ENCODE measurements around the gene NTN1. TPM values are rescaled to one million over a fixed set of nuclear protein-coding genes. Genes with fewer than 3 reads are reported as not detected.
A peak's percentile ranks its signal among the peaks of the same experiment; 100 is the strongest.

The NTN1 gene
- total RNA-seq, 1 donor from 2014 or later = 0.45 TPM

GRCh38 chr17:9199571-9200551 lies 178.6 kb downstream of the NTN1 start:
- Mint-ChIP-seq H3K27me3 (ENCODE audit: insufficient read depth, low read depth) (peaks cover 20% of the 10 kb centered on the region), H3K27ac (no peak overlapping the region), H3K9me3 (peaks cover 23% of the 10 kb centered on the region), H3K4me1 (peaks cover 32% of the 10 kb centered on the region), H3K4me3 (no peak overlapping the region), H3K36me3 (no peaks in the 10 kb centered on the region)
- Histone ChIP-seq H3K36me3 (no peaks in the 10 kb centered on the region), H3K9ac (no peak overlapping the region), H4K20me1 (ENCODE audit: low read depth) (peaks cover 9% of the 10 kb centered on the region), H3K27me3 (peaks cover 42% of the 10 kb centered on the region), H3K4me1 (peaks cover 39% of the 10 kb centered on the region), H3K4me3 (peak overlapping the region; percentile 10), H3K9me3 (ENCODE audit: low read depth) (no peaks in the 10 kb centered on the region), H3K4me2 (peak overlapping the region; percentile 39), H3F3A (ENCODE audit: low read depth) (peaks cover 41% of the 10 kb centered on the region), H3K79me2 (ENCODE audit: low read depth) (no peaks in the 10 kb centered on the region), H3K27ac (no peak overlapping the region), H2AFZ (replicated peaks) (no peak overlapping the region)
- DNase-seq (ENCODE audit: low spot score) = peak; percentile 69
- TF ChIP-seq EZH2 (IDR thresholded peaks at IDR 0.05) (no peak), CTCF (IDR thresholded peaks at IDR 0.05) (no peak), EZH2phosphoT487 (IDR thresholded peaks at IDR 0.05) (no peak)

- no peaks in the 10 kb centered on the region for H3K9me3 ChIP-seq (ENCODE audit: low read depth)
- no peak overlapping the region for H2AFZ ChIP-seq (replicated peaks)
- H3K4me3 Mint-ChIP-seq = no peak overlapping the region
- peaks cover 14% of the 10 kb centered on the region for H4K20me1 ChIP-seq (ENCODE audit: low read depth)
- H3K27me3 Mint-ChIP-seq (ENCODE audit: insufficient read depth, low read depth) = peaks cover 23% of the 10 kb centered on the region
- H3K9me3 Mint-ChIP-seq = peaks cover 25% of the 10 kb centered on the region
- H3K27ac ChIP-seq = no peak overlapping the region
- no peaks in the 10 kb centered on the region for H3K79me2 ChIP-seq (ENCODE audit: low read depth)
- TF ChIP-seq CTCF (IDR thresholded peaks at IDR 0.05) = no peak
- no peak for TF ChIP-seq EZH2phosphoT487 (IDR thresholded peaks at IDR 0.05)
- no peak for TF ChIP-seq EZH2 (IDR thresholded peaks at IDR 0.05)
- peaks cover 52% of the 10 kb centered on the region for H3K27me3 ChIP-seq
- peak overlapping the region; percentile 39 for H3K4me2 ChIP-seq
- no peaks in the 10 kb centered on the region for H3K36me3 Mint-ChIP-seq
- DNase-seq (ENCODE audit: low spot score) = no peak
- H3K9ac ChIP-seq = no peak overlapping the region
- H3K4me1 ChIP-seq = peaks cover 33% of the 10 kb centered on the region
- peaks cover 32% of the 10 kb centered on the region for H3K4me1 Mint-ChIP-seq
- H3K27ac Mint-ChIP-seq = no peak overlapping the region
- no peaks in the 10 kb centered on the region for H3K36me3 ChIP-seq
- no peak overlapping the region for H3K4me3 ChIP-seq
- H3F3A ChIP-seq (ENCODE audit: low read depth) = peaks cover 33% of the 10 kb centered on the region
Observed at GRCh38 chr17:9200699-9201359, 179.5 kb downstream of the NTN1 start.

GRCh38 chr17:9202532-9202931 lies 181.2 kb downstream of the NTN1 start:
- Histone ChIP-seq H3K9ac (no peak overlapping the region), H3K27me3 (peaks cover 64% of the 10 kb centered on the region), H3K9me3 (ENCODE audit: low read depth) (no peaks in the 10 kb centered on the region), H3K4me2 (no peak overlapping the region), H3F3A (ENCODE audit: low read depth) (peaks cover 29% of the 10 kb centered on the region), H2AFZ (replicated peaks) (no peak overlapping the region), H4K20me1 (ENCODE audit: low read depth) (peaks cover 28% of the 10 kb centered on the region), H3K4me1 (peaks cover 32% of the 10 kb centered on the region), H3K36me3 (no peaks in the 10 kb centered on the region), H3K27ac (no peak overlapping the region), H3K79me2 (ENCODE audit: low read depth) (no peaks in the 10 kb centered on the region), H3K4me3 (no peak overlapping the region)
- Mint-ChIP-seq H3K4me3 (no peak overlapping the region), H3K9me3 (peaks cover 23% of the 10 kb centered on the region), H3K36me3 (no peaks in the 10 kb centered on the region), H3K27me3 (ENCODE audit: insufficient read depth, low read depth) (peaks cover 29% of the 10 kb centered on the region), H3K4me1 (peaks cover 29% of the 10 kb centered on the region), H3K27ac (no peak overlapping the region)
- no peak for DNase-seq (ENCODE audit: low spot score)
- TF ChIP-seq EZH2 (IDR thresholded peaks at IDR 0.05) (no peak), CTCF (IDR thresholded peaks at IDR 0.05) (no peak), EZH2phosphoT487 (IDR thresholded peaks at IDR 0.05) (no peak)
